ENCODE data around the gene MYOCD. TPM values are rescaled to one million over a fixed set of nuclear protein-coding genes. Genes with fewer than 3 reads are reported as not detected.
A peak's percentile ranks its signal among the peaks of the same experiment; 100 is the strongest.
"Not testable (repeated sequence)": the region's sequence is repeated elsewhere in the genome, so short reads cannot be mapped to it uniquely, and the experiment has no call there.

The MYOCD gene
- total RNA-seq, 1 donor: under 0.01 TPM

DNA sequence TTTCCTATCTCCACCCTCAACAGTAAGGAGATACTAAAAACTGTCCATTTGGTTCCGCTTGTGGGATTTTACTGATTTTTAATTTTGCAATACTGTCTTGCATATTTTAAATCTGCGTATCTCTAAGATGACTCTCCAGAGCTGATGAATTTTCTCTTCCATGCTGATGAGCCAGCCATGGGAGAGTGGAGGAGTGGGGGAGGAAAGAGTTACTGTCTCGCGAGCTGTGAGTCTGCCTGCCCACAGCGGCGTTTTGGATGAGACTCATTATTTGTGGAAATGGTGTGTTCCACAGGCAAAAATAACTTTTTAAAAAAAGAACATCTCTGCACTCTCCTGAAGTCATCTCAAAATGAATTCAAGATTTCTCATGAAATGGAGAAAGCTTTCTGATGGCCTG is 34.6 kb upstream of the MYOCD start:
- Histone ChIP-seq H3K27me3 (ENCODE audit: insufficient read depth, low read length) (no peaks in the 10 kb centered on the region), H3K9me3 (ENCODE audit: low read depth, low read length) (no peaks in the 10 kb centered on the region), H3K4me1 (ENCODE audit: insufficient read depth, low read length) (peaks cover 15% of the 10 kb centered on the region), H4K20me1 (ENCODE audit: insufficient read depth, low read length) (no peaks in the 10 kb centered on the region), H3K4me3 (ENCODE audit: insufficient read depth, low read length) (no peak overlapping the region), H3K36me3 (ENCODE audit: insufficient read depth, low read length) (no peaks in the 10 kb centered on the region), H3K79me2 (ENCODE audit: insufficient read depth, low read length) (no peaks in the 10 kb centered on the region), H3K4me2 (ENCODE audit: insufficient read depth, low read length) (no peak overlapping the region), H3K27ac (ENCODE audit: low read depth, low read length) (peak overlapping the region; percentile 4), H2AFZ (ENCODE audit: low read length) (peak overlapping the region; percentile 71)
- no peak for TF ChIP-seq CTCF (IDR thresholded peaks at IDR 0.05; ENCODE audit: extremely low read depth, low read depth, low read length)
- no peak for DNase-seq (ENCODE audit: insufficient read length, low spot score, missing footprints)

DNA sequence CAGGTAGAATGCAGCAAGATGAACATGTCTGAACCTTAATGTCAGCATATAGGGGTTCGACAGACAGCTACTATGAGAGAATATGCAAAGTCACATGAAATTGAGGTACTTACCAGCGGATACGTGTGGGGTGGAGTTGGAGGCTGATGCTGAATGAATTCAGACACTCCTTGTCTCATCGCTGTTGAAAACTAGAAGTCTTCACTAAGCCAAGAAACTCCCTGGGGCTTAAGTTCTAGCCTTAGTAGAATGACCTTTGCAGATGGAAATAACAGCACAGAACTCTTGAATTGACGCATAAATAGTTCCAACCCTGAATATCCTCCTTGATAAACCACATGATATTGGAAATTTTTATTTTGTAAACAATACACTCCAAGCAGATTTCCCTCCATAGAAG is 32.9 kb upstream of the MYOCD start:
- Histone ChIP-seq H3K4me2 (ENCODE audit: insufficient read depth, low read length) (no peak overlapping the region), H3K79me2 (ENCODE audit: insufficient read depth, low read length) (no peaks in the 10 kb centered on the region), H3K27me3 (ENCODE audit: insufficient read depth, low read length) (no peaks in the 10 kb centered on the region), H3K27ac (ENCODE audit: low read depth, low read length) (no peak overlapping the region), H3K9me3 (ENCODE audit: low read depth, low read length) (no peaks in the 10 kb centered on the region), H3K4me1 (ENCODE audit: insufficient read depth, low read length) (peaks cover 29% of the 10 kb centered on the region), H3K4me3 (ENCODE audit: insufficient read depth, low read length) (no peak overlapping the region), H4K20me1 (ENCODE audit: insufficient read depth, low read length) (no peaks in the 10 kb centered on the region), H3K36me3 (ENCODE audit: insufficient read depth, low read length) (no peaks in the 10 kb centered on the region), H2AFZ (ENCODE audit: low read length) (no peak overlapping the region)
- TF ChIP-seq CTCF (IDR thresholded peaks at IDR 0.05; ENCODE audit: extremely low read depth, low read depth, low read length): no peak
- DNase-seq (ENCODE audit: insufficient read length, low spot score, missing footprints): no peak

- Histone ChIP-seq H4K20me1 (ENCODE audit: insufficient read depth, low read length) (no peaks in the 10 kb centered on the region), H3K27me3 (ENCODE audit: insufficient read depth, low read length) (no peaks in the 10 kb centered on the region), H2AFZ (ENCODE audit: low read length) (peak overlapping the region; percentile 28), H3K36me3 (ENCODE audit: insufficient read depth, low read length) (no peaks in the 10 kb centered on the region), H3K79me2 (ENCODE audit: insufficient read depth, low read length) (no peaks in the 10 kb centered on the region), H3K9me3 (ENCODE audit: low read depth, low read length) (no peaks in the 10 kb centered on the region), H3K4me2 (ENCODE audit: insufficient read depth, low read length) (no peak overlapping the region), H3K4me1 (ENCODE audit: insufficient read depth, low read length) (peaks cover 19% of the 10 kb centered on the region), H3K4me3 (ENCODE audit: insufficient read depth, low read length) (no peak overlapping the region), H3K27ac (ENCODE audit: low read depth, low read length) (no peak overlapping the region)
- no peak for DNase-seq (ENCODE audit: insufficient read length, low spot score, missing footprints)
- no peak for TF ChIP-seq CTCF (IDR thresholded peaks at IDR 0.05; ENCODE audit: extremely low read depth, low read depth, low read length)
Measured at GRCh38 chr17:12634789-12635414, 30.8 kb upstream of the MYOCD start.

- not testable (repeated sequence) for H3K36me3 ChIP-seq (ENCODE audit: insufficient read depth, low read length); H3K27me3 ChIP-seq (ENCODE audit: insufficient read depth, low read length); H3K27ac ChIP-seq (ENCODE audit: low read depth, low read length); H3K79me2 ChIP-seq (ENCODE audit: insufficient read depth, low read length); H2AFZ ChIP-seq (ENCODE audit: low read length); DNase-seq (ENCODE audit: insufficient read length, low spot score, missing footprints); H3K4me3 ChIP-seq (ENCODE audit: insufficient read depth, low read length); H3K4me2 ChIP-seq (ENCODE audit: insufficient read depth, low read length); H3K9me3 ChIP-seq (ENCODE audit: low read depth, low read length); H4K20me1 ChIP-seq (ENCODE audit: insufficient read depth, low read length)
- peaks cover 16% of the 10 kb centered on the region for H3K4me1 ChIP-seq (ENCODE audit: insufficient read depth, low read length)
Measured at GRCh38 chr17:12635996-12636395, 29.7 kb upstream of the MYOCD start.
